NCI-H146 treated with DMSO at 0.1 percent for 48 hours (cell line): ENCODE results near the gene TNFRSF14.
"Not testable (repeated sequence)": the region's sequence is repeated elsewhere in the genome, so short reads cannot be mapped to it uniquely, and the experiment has no call there.

Experiments used
- DNase-seq: peaks from one replicate; lab custom pipeline; 2025; ENCODE audit not compliant: unreplicated experiment; lab: John Stamatoyannopoulos, UW

Gene TNFRSF14

GRCh38 chr1:2566101-2567045 lies 10.2 kb downstream of the TNFRSF14 start:
- no peak for DNase-seq

GRCh38 chr1:2567083-2567679 lies 11.0 kb downstream of the TNFRSF14 start:
- DNase-seq = no peak

GRCh38 chr1:2568187-2568816 lies 12.1 kb downstream of the TNFRSF14 start:
- DNase-seq = not testable (repeated sequence)

GRCh38 chr1:2569060-2569459 lies 12.9 kb downstream of the TNFRSF14 start:
- no peak for DNase-seq

GRCh38 chr1:2569703-2570102 lies 13.5 kb downstream of the TNFRSF14 start:
- DNase-seq = not testable (repeated sequence)

- DNase-seq = no peak
Measured at GRCh38 chr1:2570332-2570731, 14.2 kb downstream of the TNFRSF14 start.

- no peak for DNase-seq
Measured at GRCh38 chr1:2571348-2571747, 15.2 kb downstream of the TNFRSF14 start.

GRCh38 chr1:2573250-2573920 lies 17.2 kb downstream of the TNFRSF14 start:
- DNase-seq = no peak

- no peak for DNase-seq
Measured at GRCh38 chr1:2574350-2574749, 18.2 kb downstream of the TNFRSF14 start.

GRCh38 chr1:2575801-2576663 lies 19.9 kb downstream of the TNFRSF14 start:
- DNase-seq = no peak

- not testable (repeated sequence) for DNase-seq
Measured at GRCh38 chr1:2577565-2578075, 21.4 kb downstream of the TNFRSF14 start.

GRCh38 chr1:2578758-2579118 lies 22.6 kb downstream of the TNFRSF14 start:
- DNase-seq = no peak

GRCh38 chr1:2580691-2581090 lies 24.5 kb downstream of the TNFRSF14 start:
- DNase-seq = no peak

- DNase-seq = no peak
Measured at GRCh38 chr1:2582391-2582790, 26.2 kb downstream of the TNFRSF14 start.

GRCh38 chr1:2583331-2583791 lies 27.2 kb downstream of the TNFRSF14 start:
- no peak for DNase-seq

GRCh38 chr1:2583871-2584351 lies 27.7 kb downstream of the TNFRSF14 start:
- DNase-seq = peak; percentile 12

GRCh38 chr1:2584686-2585317 lies 28.6 kb downstream of the TNFRSF14 start:
- DNase-seq = no peak

- DNase-seq = peak; percentile 28
Measured at GRCh38 chr1:2585318-2586092, 29.3 kb downstream of the TNFRSF14 start.
